ENCODE results near the gene IFIH1. TPM values are rescaled to one million over a fixed set of nuclear protein-coding genes. Genes with fewer than 3 reads are reported as not detected.

The IFIH1 gene
- total RNA-seq, 3 donors from 2014 or later: 15.1 to 20.9 (median 18.3) TPM

GRCh38 chr2:162328424-162329157 lies 10.1 kb upstream of the IFIH1 start:
- H3K4me1 ChIP-seq (ENCODE audit: low read depth): no peaks in the 10 kb centered on the region
- no peaks in the 10 kb centered on the region for H3K36me3 ChIP-seq (ENCODE audit: low read depth)
- no peaks in the 10 kb centered on the region for H3K9me3 ChIP-seq
- TF ChIP-seq CTCF (IDR thresholded peaks at IDR 0.05): no peak
- ATAC-seq: peak; percentile 16
- intact Hi-C loops (cut with DNase I, micrococcal nuclease): no loop called here
- no peak for DNase-seq
- H3K4me3 ChIP-seq: no peak overlapping the region

GRCh38 chr2:162327806-162328205 lies 9.3 kb upstream of the IFIH1 start:
- Histone ChIP-seq H3K4me1 (ENCODE audit: low read depth) (no peaks in the 10 kb centered on the region), H3K4me3 (no peak overlapping the region), H3K9me3 (no peaks in the 10 kb centered on the region), H3K36me3 (ENCODE audit: low read depth) (no peaks in the 10 kb centered on the region)
- intact Hi-C loops (cut with DNase I, micrococcal nuclease): no loop called here
- no peak for TF ChIP-seq CTCF (IDR thresholded peaks at IDR 0.05)
- no peak for DNase-seq
- ATAC-seq: no peak

GRCh38 chr2:162327134-162327769 lies 8.8 kb upstream of the IFIH1 start:
- H3K4me1 ChIP-seq (ENCODE audit: low read depth): no peaks in the 10 kb centered on the region
- DNase-seq: no peak
- no peak overlapping the region for H3K4me3 ChIP-seq
- no peak for TF ChIP-seq CTCF (IDR thresholded peaks at IDR 0.05)
- no peaks in the 10 kb centered on the region for H3K36me3 ChIP-seq (ENCODE audit: low read depth)
- no peaks in the 10 kb centered on the region for H3K9me3 ChIP-seq
- intact Hi-C loops (cut with DNase I, micrococcal nuclease): no loop called here
- no peak for ATAC-seq

GRCh38 chr2:162324953-162325352 lies 6.5 kb upstream of the IFIH1 start:
- intact Hi-C loops (cut with DNase I, micrococcal nuclease): no loop called here
- Histone ChIP-seq H3K4me1 (ENCODE audit: low read depth) (peaks cover 4% of the 10 kb centered on the region), H3K4me3 (no peak overlapping the region), H3K36me3 (ENCODE audit: low read depth) (no peaks in the 10 kb centered on the region), H3K9me3 (no peaks in the 10 kb centered on the region)
- TF ChIP-seq CTCF (IDR thresholded peaks at IDR 0.05): no peak
- DNase-seq (peak in 1 of 3 donors; percentile 57), ATAC-seq (peak; percentile 80)

GRCh38 chr2:162320864-162321517 lies 2.5 kb upstream of the IFIH1 start:
- H3K4me1 ChIP-seq (ENCODE audit: low read depth): peaks cover 18% of the 10 kb centered on the region
- no peaks in the 10 kb centered on the region for H3K9me3 ChIP-seq
- DNase-seq (no peak), ATAC-seq (no peak)
- H3K36me3 ChIP-seq (ENCODE audit: low read depth): no peaks in the 10 kb centered on the region
- intact Hi-C loops (cut with DNase I, micrococcal nuclease): no loop called here
- H3K4me3 ChIP-seq: no peak overlapping the region
- no peak for TF ChIP-seq CTCF (IDR thresholded peaks at IDR 0.05)

Measured in mucosa of descending colon (tissue), 3 donors.